Calu3 (cell line): ENCODE results near the gene IRF7. TPM values are rescaled to one million over a fixed set of nuclear protein-coding genes. Genes with fewer than 3 reads are reported as not detected.
"Not testable (repeated sequence)": the region's sequence is repeated elsewhere in the genome, so short reads cannot be mapped to it uniquely, and the experiment has no call there.

Experiments used
- BruUV-seq: library from RNA; stranded (reverse); fragments of 400-500 nt; replicated peaks from 2 replicates; lab custom pipeline; 2021; lab: Mats Ljungman, UMichigan
- CTCF ChIA-PET: fragments of 300-600 bp; sonication (Branson Sonifier 250); formaldehyde crosslinking; loops from one replicate; lab custom pipeline; 2022; ENCODE audit warnings: antibody characterized with exemption; lab: Charles Lee
- DNase-seq: peaks from one replicate; pipeline ENCODE4 v3.0.0; 2022
- H3K27ac Mint-ChIP-seq: one replicate; pipeline ENCODE4 v1.8.0; 2022; ENCODE audit warnings: mixed read lengths; ENCODE audit not compliant: unreplicated experiment
- H3K27me3 Mint-ChIP-seq: one replicate; pipeline ENCODE4 v1.8.0; 2022; ENCODE audit warnings: mixed read lengths; ENCODE audit not compliant: unreplicated experiment
- H3K36me3 Mint-ChIP-seq: one replicate; pipeline ENCODE4 v1.8.0; 2022; ENCODE audit warnings: mild to moderate bottlenecking, moderate library complexity, mixed read lengths; ENCODE audit not compliant: insufficient read depth, unreplicated experiment
- H3K4me1 Mint-ChIP-seq: one replicate; pipeline ENCODE4 v1.8.0; 2022; ENCODE audit warnings: mild to moderate bottlenecking, low read depth, mixed read lengths; ENCODE audit not compliant: unreplicated experiment
- H3K4me3 Mint-ChIP-seq: one replicate; pipeline ENCODE4 v1.8.0; 2022; ENCODE audit warnings: mild to moderate bottlenecking, low read depth, moderate library complexity, mixed read lengths; ENCODE audit not compliant: unreplicated experiment
- H3K9me3 Mint-ChIP-seq: one replicate; pipeline ENCODE4 v1.8.0; 2022; ENCODE audit warnings: low read depth, mixed read lengths; ENCODE audit not compliant: unreplicated experiment
- CTCF ChIP-seq: fragments of 200-600 bp; IDR thresholded peaks from one replicate; pipeline ENCODE4 v1.8.0; 2022; ENCODE audit warnings: antibody characterized with exemption; ENCODE audit not compliant: unreplicated experiment
- intact Hi-C: fragments of 100-400 bp; cut with micrococcal nuclease; formaldehyde crosslinking; loops from one replicate; pipeline ENCODE4 v1.10.0; 2022; ENCODE audit not compliant: unreplicated experiment
- total RNA-seq: library from RNA; stranded (reverse); gene quantifications from 2 replicates; pipeline ENCODE4 v1.2.3, GENCODE V29; 2022

Gene IRF7
- total RNA-seq, 1 experiment from 2014 or later = 48.7 TPM

- H3K27me3 Mint-ChIP-seq = no peaks in the 10 kb centered on the region
- CTCF ChIA-PET = no interaction called here
- intact Hi-C loops = no loop called here
- H3K9me3 Mint-ChIP-seq = no peaks in the 10 kb centered on the region
- no peak for DNase-seq
- no peak for TF ChIP-seq CTCF
- no peak overlapping the region for H3K27ac Mint-ChIP-seq
- H3K4me1 Mint-ChIP-seq = peaks cover 13% of the 10 kb centered on the region
- peaks cover 53% of the 10 kb centered on the region for H3K36me3 Mint-ChIP-seq
- no peak overlapping the region for H3K4me3 Mint-ChIP-seq
- no TSS peak for BruUV-seq
Measured at GRCh38 chr11:656866-657265, 41.1 kb upstream of the IRF7 start.

DNA sequence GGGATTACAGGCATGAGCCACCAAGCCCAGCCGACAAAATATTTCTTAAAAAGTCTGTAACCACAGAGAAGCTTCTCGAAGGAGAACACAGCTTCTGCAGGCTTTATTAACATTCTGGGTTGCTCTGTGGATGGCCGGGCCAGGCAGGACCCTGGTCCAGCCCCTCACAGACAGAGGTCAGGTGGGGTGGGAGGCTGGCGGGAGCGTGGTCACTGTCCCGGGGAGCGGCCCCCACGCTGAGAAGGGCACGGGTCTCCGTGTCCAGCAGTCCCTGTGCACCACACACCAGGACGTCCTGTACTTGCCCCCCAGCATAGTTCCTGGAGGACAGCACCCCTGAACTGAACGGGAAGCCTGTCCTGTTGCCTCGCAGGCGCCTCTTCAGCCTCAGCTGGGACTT, 40.7 kb upstream of the IRF7 start:
- Mint-ChIP-seq H3K27me3 (no peaks in the 10 kb centered on the region), H3K9me3 (no peaks in the 10 kb centered on the region), H3K4me1 (peaks cover 13% of the 10 kb centered on the region), H3K4me3 (no peak overlapping the region), H3K27ac (no peak overlapping the region), H3K36me3 (peaks cover 53% of the 10 kb centered on the region)
- no TSS peak for BruUV-seq
- CTCF ChIA-PET = no interaction called here
- intact Hi-C loops = no loop called here
- no peak for TF ChIP-seq CTCF
- DNase-seq = no peak

GRCh38 chr11:655036-655726, 39.4 kb upstream of the IRF7 start:
- H3K4me3 Mint-ChIP-seq = peak overlapping the region; percentile 61
- no peaks in the 10 kb centered on the region for H3K27me3 Mint-ChIP-seq
- H3K9me3 Mint-ChIP-seq = no peaks in the 10 kb centered on the region
- peaks cover 60% of the 10 kb centered on the region for H3K36me3 Mint-ChIP-seq
- peaks cover 13% of the 10 kb centered on the region for H3K4me1 Mint-ChIP-seq
- BruUV-seq = no TSS peak
- CTCF ChIA-PET = interaction anchor here (0.6 to 1.4 kb wide), 8 partner anchors 13 to 101 kb away, joined by 3 to 11 read pairs (median 4); partner anchors contain the start of genes DEAF1 and TMEM80
- H3K27ac Mint-ChIP-seq = no peak overlapping the region
- intact Hi-C loops = no loop called here
- no peak for TF ChIP-seq CTCF
- peak; percentile 61 for DNase-seq

DNA sequence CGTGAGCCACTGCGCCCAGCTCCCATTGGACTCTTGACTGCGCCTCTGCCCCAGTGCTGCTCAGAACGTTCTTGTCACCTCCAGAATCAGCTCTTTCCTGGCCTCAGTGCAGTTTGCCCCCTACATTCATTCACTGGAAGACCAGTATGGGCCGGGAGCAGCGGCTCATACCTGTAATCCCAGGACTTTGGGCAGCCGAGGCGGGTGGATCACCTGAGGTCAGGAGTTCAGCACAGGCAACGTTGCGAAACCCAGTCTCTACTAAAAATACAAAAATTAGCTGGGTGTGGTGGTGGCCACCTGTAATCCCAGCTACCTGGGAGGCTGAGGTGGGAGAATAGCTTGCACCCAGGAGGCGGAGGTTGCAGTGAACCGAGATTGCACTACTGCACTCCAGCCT, 38.7 kb upstream of the IRF7 start:
- not testable (repeated sequence) for BruUV-seq
- peaks cover 65% of the 10 kb centered on the region for H3K36me3 Mint-ChIP-seq

GRCh38 chr11:653837-654236, 38.1 kb upstream of the IRF7 start:
- CTCF ChIA-PET = no interaction called here
- DNase-seq = no peak
- Mint-ChIP-seq H3K36me3 (peaks cover 60% of the 10 kb centered on the region), H3K4me1 (peaks cover 13% of the 10 kb centered on the region), H3K27ac (no peak overlapping the region), H3K9me3 (no peaks in the 10 kb centered on the region), H3K27me3 (no peaks in the 10 kb centered on the region), H3K4me3 (no peak overlapping the region)
- no TSS peak for BruUV-seq
- no peak for TF ChIP-seq CTCF
- intact Hi-C loops = no loop called here

More for the DNA sequence above, 38.7 kb upstream of the IRF7 start:
- DNase-seq, H3K4me3 Mint-ChIP-seq, H3K9me3 Mint-ChIP-seq, H3K27me3 Mint-ChIP-seq, H3K27ac Mint-ChIP-seq, intact Hi-C loops: not testable (repeated sequence)
- H3K4me1 Mint-ChIP-seq = peaks cover 13% of the 10 kb centered on the region
- CTCF ChIA-PET = interaction anchor here (1.3 kb wide), 1 partner anchor 41 kb away, joined by 5 read pairs; the partner anchor contains the start of genes DEAF1 and TMEM80

GRCh38 chr11:653136-653535, 37.4 kb upstream of the IRF7 start:
- CTCF ChIA-PET = interaction anchor here (0.7 kb wide), 2 partner anchors 39 to 1594 kb away, joined by 4 to 8 read pairs; no protein-coding TSS in a partner anchor
- Mint-ChIP-seq H3K36me3 (peaks cover 65% of the 10 kb centered on the region), H3K4me1 (peaks cover 13% of the 10 kb centered on the region)
- intact Hi-C loops, BruUV-seq, H3K27me3 Mint-ChIP-seq, H3K9me3 Mint-ChIP-seq, H3K27ac Mint-ChIP-seq, H3K4me3 Mint-ChIP-seq, DNase-seq: not testable (repeated sequence)
